K562 (cell line): Measurements from ENCODE around the gene REXO2. TPM values are rescaled to one million over a fixed set of nuclear protein-coding genes. Genes with fewer than 3 reads are reported as not detected.
A peak's percentile ranks its signal among the peaks of the same experiment; 100 is the strongest.

ENCODE experiments used
- ATAC-seq: fragments of 200-7000 bp; cut with Tn5 transposase; 3 replicates; pipeline ENCODE4 v1.9.1; 2020; ENCODE audit warnings: moderate library complexity
- BruUV-seq: library from RNA; stranded (reverse); fragments of 400-500 nt; replicated peaks from 2 replicates; lab custom pipeline; 2021; lab: Mats Ljungman, UMichigan
- CTCF ChIA-PET: fragments of 300-600 bp; formaldehyde crosslinking; extraction: SDS; loops from one replicate; lab custom pipeline; 2021; ENCODE audit warnings: low intra/inter-chr PET ratio; lab: Yijun Ruan, JAX
- POLR2A ChIA-PET: fragments of 300-600, 350-650 bp; sonication (Branson Sonifier 250); formaldehyde crosslinking; extraction: SDS; loops from one replicate; lab custom pipeline; 2021; ENCODE audit warnings: antibody characterized with exemption, inconsistent platforms; lab: Yijun Ruan, JAX
- DNase-seq, 4 experiments: peaks; one replicate each; pipeline versions ENCODE4 v3.0.0 to v3.0.0-alpha.2; 2011 to 2018; ENCODE audit warnings: low spot score in 3 of 4, mixed read lengths in 3 of 4; ENCODE audit errors: extremely low read depth in 1 of 4
- FAIRE-seq: peaks from 2 replicates; lab custom pipeline; 2011; peaks lifted over from hg19 to GRCh38; lab: Jason Lieb, UNC
- H2AFZ ChIP-seq: 2 replicates; pipeline ENCODE4 v1.6.0; 2011; ENCODE audit warnings: low read depth, low read length, control low read depth, inconsistent platforms
- H3K27ac ChIP-seq: fragments of 200-600 bp; 3 replicates; pipeline ENCODE4 v1.8.0; 2011; ENCODE audit warnings: low read depth, mild to moderate bottlenecking, control low read depth, inconsistent platforms, low read length, moderate library complexity, mixed read lengths; ENCODE audit errors: extremely low read depth
- H3K27me3 ChIP-seq, 2 experiments: fragments of 300-600 bp in 1 of 2; 2 replicates in 1 of 2; 3 replicates in 1 of 2; pipeline versions ENCODE4 v1.6.0 to v1.8.0; 2011; ENCODE audit warnings: inconsistent platforms in 2 of 2, low read length in 2 of 2, mild to moderate bottlenecking in 1 of 2, mixed read lengths in 1 of 2, moderate library complexity in 1 of 2; ENCODE audit not compliant: control insufficient read depth in 2 of 2, insufficient read depth in 2 of 2
- H3K36me3 ChIP-seq: fragments of 300-600 bp; 3 replicates; pipeline ENCODE4 v1.8.0; 2011; ENCODE audit warnings: mild to moderate bottlenecking, low read length, inconsistent platforms; ENCODE audit not compliant: control insufficient read depth, insufficient read depth
- H3K4me1 ChIP-seq, 2 experiments: fragments of 200-600 bp in 1 of 2; replicated peaks in 1 of 2; 2 replicates in 1 of 2; 3 replicates in 1 of 2; pipeline versions ENCODE4 v1.5.1 to v1.8.0; 2011; ENCODE audit warnings: inconsistent platforms in 2 of 2, low read length in 2 of 2, mild to moderate bottlenecking in 1 of 2, mixed read lengths in 1 of 2, moderate library complexity in 1 of 2; ENCODE audit not compliant: control insufficient read depth in 2 of 2, insufficient read depth in 2 of 2
- H3K4me2 ChIP-seq: 2 replicates; pipeline ENCODE4 v1.6.1; 2011; ENCODE audit warnings: low read length, control low read depth, inconsistent platforms, mixed read lengths; ENCODE audit not compliant: insufficient read depth
- H3K4me3 ChIP-seq: fragments of 200-600 bp; sonication (generic), shearing (Covaris generic); 2 replicates; pipeline ENCODE4 v1.5.1; 2016; ENCODE audit warnings: control low read depth, inconsistent platforms
- H3K79me2 ChIP-seq: fragments of 200-600 bp; 3 replicates; pipeline ENCODE4 v1.8.0; 2011; ENCODE audit warnings: low read length, inconsistent platforms; ENCODE audit not compliant: control insufficient read depth, insufficient read depth
- H3K9ac ChIP-seq, 2 experiments: 2 replicates each; pipeline versions ENCODE4 v1.6.0 to v1.6.1; 2011; ENCODE audit warnings: low read depth in 2 of 2, low read length in 2 of 2, control low read depth in 1 of 2, inconsistent platforms in 1 of 2, mild to moderate bottlenecking in 1 of 2, mixed read lengths in 1 of 2; ENCODE audit not compliant: insufficient read depth in 1 of 2
- H3K9me1 ChIP-seq: one replicate; pipeline ENCODE4 v1.6.0; 2011; ENCODE audit warnings: inconsistent platforms, mild to moderate bottlenecking, low read length, moderate library complexity; ENCODE audit not compliant: control insufficient read depth, insufficient read depth
- H3K9me3 ChIP-seq: replicated peaks from 2 replicates; pipeline ENCODE4 v1.5.1; 2011; ENCODE audit warnings: low read depth, low read length, inconsistent platforms; ENCODE audit not compliant: control insufficient read depth, insufficient read depth
- H4K20me1 ChIP-seq: replicated peaks from 2 replicates; pipeline ENCODE4 v1.6.1; 2011; ENCODE audit warnings: low read length, inconsistent platforms, mixed read lengths; ENCODE audit not compliant: control insufficient read depth, insufficient read depth
- IRF2 ChIP-seq: sonication (generic); formaldehyde crosslinking; IDR thresholded peaks from 2 replicates; pipeline ENCODE4 v1.8.1; 2022; ENCODE audit warnings: mild to moderate bottlenecking, missing genetic modification reagents
- PML ChIP-seq: IDR thresholded peaks from 2 replicates; pipeline ENCODE4 v1.6.1; 2012; ENCODE audit warnings: low read length, inconsistent platforms
- RBM17 ChIP-seq: fragments of 200-400 bp; formaldehyde crosslinking; IDR thresholded peaks from 2 replicates; pipeline ENCODE4 v1.6.1; 2017; ENCODE audit warnings: low read depth, mild to moderate bottlenecking, low read length, borderline replicate concordance
- TGIF2 ChIP-seq: sonication (generic); formaldehyde crosslinking; IDR thresholded peaks from 2 replicates; pipeline ENCODE4 v1.8.1; 2022; ENCODE audit warnings: mild to moderate bottlenecking, missing genetic modification reagents, moderate library complexity
- ZKSCAN8 ChIP-seq: fragments of 200-800 bp; sonication (Bioruptor generic); IDR thresholded peaks from 2 replicates; pipeline ENCODE4 v1.6.1; 2016; ENCODE audit warnings: missing genetic modification characterization, missing compliant biosample characterization
- WGBS: fragments of 100-300 bp; shearing (Covaris generic); methylation state at CpG from one replicate; pipeline ENCODE4 v1.1.6; 2016; ENCODE audit warnings: low coverage, mixed read lengths; ENCODE audit not compliant: insufficient coverage; ENCODE audit errors: missing lambda C conversion rate; 5-methylcytosine and 5-hydroxymethylcytosine counted together
- in situ Hi-C: fragments of 300-500 bp; cut with MboI; formaldehyde crosslinking; loops from 4 replicates; pipeline ENCODE4 v1.15.0; 2018; ENCODE audit warnings: inconsistent platforms, mixed read lengths
- intact Hi-C: fragments of 100-400 bp; cut with micrococcal nuclease; formaldehyde crosslinking; loops from 2 replicates; pipeline ENCODE4 v1.14.2; 2022
- polyA plus RNA-seq, 8 experiments: library from polyadenylated mRNA; depleted of rRNA in 4 of 8; stranded (reverse) in 5 of 8; unstranded in 3 of 8; fragments of >200 nt; fragmentation: Nextera tagmentation in 2 of 8; fragmentation: Illumina TruSeq in 1 of 8; extraction: Ambion mirVana in 2 of 8; extraction: Trizol in 1 of 8; gene quantifications; 2 replicates each; pipeline versions ENCODE4 v1.2.1 to v1.2.3, GENCODE V29; 2011 to 2014; ENCODE audit warnings: inconsistent platforms in 1 of 8, missing spikeins in 1 of 8
- total RNA-seq, 7 experiments: library from RNA; depleted of rRNA in 6 of 7; stranded (reverse); fragments of >200 nt in 6 of 7; fragmentation: Illumina TruSeq in 2 of 7; extraction: Trizol in 2 of 7; gene quantifications; 2 replicates each; pipeline versions ENCODE4 v1.2.1 to v1.2.3, GENCODE V29; 2011 to 2021; ENCODE audit warnings: low replicate concordance in 1 of 7
- TF ChIP-seq, protein P1 (sequence below), 2 experiments: fragments of 450-650 bp; IDR thresholded peaks; 2 replicates each; pipeline ENCODE4 v1.6.1; 2018; ENCODE audit warnings: mild to moderate bottlenecking in 2 of 2, low read depth in 1 of 2; ENCODE audit not compliant: partially characterized antibody in 2 of 2

The REXO2 gene
- total and polyA plus RNA-seq, 9 of the 15 experiments (the other 6 are each of a cell fraction or from before 2014, with no cell fraction given) = 143 to 370 (median 193) TPM

DNA sequence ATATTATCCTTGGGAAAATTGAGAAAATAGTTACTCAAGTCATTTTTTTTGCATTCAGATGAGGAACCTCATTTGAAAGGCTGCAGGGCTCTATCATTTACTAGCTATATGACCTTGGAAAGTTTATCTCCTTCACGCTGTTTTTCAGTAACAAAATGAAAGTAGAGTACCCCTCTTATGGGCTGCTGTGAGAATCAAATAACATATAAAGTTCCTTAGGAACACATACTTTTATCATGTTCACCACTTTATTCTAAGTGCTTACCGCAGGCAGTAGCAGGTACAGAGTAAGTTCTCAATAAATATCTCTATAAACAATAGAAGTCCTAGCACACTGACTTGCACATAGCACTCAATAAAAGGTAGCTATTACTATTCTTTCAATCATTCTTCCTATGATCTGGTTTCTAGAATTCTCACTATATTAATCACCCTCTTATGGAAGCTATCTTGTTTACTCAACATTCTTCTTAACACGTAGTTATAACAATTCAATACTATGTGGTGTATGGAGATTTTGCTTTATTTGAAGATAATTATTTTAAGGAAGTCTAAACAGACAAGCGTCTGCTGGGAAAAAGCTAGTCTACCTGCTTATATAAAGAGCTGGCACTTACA lies 40.9 kb upstream of the REXO2 start:
- in situ Hi-C loops = no loop called here
- CTCF ChIA-PET = no interaction called here

DNA sequence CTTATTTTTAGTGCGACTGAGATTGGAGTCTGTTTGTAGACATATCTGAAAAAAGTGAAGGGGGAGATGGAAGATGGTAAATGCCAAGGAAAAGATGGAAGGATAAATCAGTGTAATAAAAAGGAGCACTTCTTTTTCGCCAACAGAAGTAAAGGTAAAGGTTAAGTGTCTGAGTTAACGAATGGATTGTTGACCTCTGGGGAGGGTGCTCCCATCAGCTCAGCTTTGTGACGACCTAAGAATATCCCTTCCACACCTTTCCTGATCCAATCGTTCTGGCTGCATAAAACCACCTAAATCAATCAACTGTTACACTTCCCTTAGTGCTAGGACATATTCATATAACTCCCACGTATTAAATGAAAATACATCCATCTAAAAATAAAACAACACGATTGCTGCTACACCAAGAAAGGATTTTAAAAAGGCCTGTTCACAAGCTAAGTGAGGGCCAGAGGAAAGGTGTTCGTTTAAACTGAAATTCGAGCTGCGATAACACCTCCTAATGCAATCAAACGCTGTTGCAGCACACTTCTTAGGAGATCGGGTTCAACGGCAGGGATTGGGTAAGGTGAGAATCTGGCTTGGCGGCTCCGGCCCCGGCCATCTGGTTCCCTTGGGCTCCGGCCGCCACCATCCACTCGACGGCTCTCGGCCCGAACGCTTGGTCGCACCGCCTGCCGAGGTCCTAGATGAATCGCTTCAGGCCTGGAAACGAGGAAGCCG lies 39.6 kb upstream of the REXO2 start:
- Histone ChIP-seq H3K9me3 (no peaks in the 10 kb centered on the region), H3K79me2 (peaks cover 68% of the 10 kb centered on the region), H3K4me3 (peak overlapping the region; percentile 54), H3K9me1 (no peaks in the 10 kb centered on the region), H3K27ac (peak overlapping the region; percentile 99), H3K4me1 (peaks cover 3 to 25% of the 10 kb centered on the region in 2 experiments), H3K27me3 (no peaks in the 10 kb centered on the region), H3K9ac (peak overlapping the region; percentile 95 to 98), H2AFZ (peak overlapping the region; percentile 88), H3K36me3 (peaks cover 21% of the 10 kb centered on the region), H3K4me2 (peak overlapping the region; percentile 97), H4K20me1 (no peaks in the 10 kb centered on the region)
- FAIRE-seq (no peak), DNase-seq (peak in 2 of 4 experiments; percentile 52 to 66), ATAC-seq (peak; percentile 62)
- POLR2A ChIA-PET = interaction anchor here (0.6 to 1.6 kb wide), 2 partner anchors 12 to 95 kb away, joined by 3 to 12 read pairs; no protein-coding TSS in a partner anchor
- CTCF ChIA-PET = no interaction called here
- in situ Hi-C loops = no loop called here
- BruUV-seq = TSS peak; percentile 84
- intact Hi-C loops = loop anchor here (1.0 to 2.0 kb wide), 3 partner anchors 40 to 119 kb away; partner anchors contain the start of gene REXO2
- WGBS = under 1% methylated on average over 29 of the region's 29 CpGs
- no peak for TF ChIP-seq ZKSCAN8 (CRISPR knock-in tag)
- TF ChIP-seq, protein P1, sequence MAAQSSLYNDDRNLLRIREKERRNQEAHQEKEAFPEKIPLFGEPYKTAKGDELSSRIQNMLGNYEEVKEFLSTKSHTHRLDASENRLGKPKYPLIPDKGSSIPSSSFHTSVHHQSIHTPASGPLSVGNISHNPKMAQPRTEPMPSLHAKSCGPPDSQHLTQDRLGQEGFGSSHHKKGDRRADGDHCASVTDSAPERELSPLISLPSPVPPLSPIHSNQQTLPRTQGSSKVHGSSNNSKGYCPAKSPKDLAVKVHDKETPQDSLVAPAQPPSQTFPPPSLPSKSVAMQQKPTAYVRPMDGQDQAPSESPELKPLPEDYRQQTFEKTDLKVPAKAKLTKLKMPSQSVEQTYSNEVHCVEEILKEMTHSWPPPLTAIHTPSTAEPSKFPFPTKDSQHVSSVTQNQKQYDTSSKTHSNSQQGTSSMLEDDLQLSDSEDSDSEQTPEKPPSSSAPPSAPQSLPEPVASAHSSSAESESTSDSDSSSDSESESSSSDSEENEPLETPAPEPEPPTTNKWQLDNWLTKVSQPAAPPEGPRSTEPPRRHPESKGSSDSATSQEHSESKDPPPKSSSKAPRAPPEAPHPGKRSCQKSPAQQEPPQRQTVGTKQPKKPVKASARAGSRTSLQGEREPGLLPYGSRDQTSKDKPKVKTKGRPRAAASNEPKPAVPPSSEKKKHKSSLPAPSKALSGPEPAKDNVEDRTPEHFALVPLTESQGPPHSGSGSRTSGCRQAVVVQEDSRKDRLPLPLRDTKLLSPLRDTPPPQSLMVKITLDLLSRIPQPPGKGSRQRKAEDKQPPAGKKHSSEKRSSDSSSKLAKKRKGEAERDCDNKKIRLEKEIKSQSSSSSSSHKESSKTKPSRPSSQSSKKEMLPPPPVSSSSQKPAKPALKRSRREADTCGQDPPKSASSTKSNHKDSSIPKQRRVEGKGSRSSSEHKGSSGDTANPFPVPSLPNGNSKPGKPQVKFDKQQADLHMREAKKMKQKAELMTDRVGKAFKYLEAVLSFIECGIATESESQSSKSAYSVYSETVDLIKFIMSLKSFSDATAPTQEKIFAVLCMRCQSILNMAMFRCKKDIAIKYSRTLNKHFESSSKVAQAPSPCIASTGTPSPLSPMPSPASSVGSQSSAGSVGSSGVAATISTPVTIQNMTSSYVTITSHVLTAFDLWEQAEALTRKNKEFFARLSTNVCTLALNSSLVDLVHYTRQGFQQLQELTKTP (IDR thresholded peaks at IDR 0.05; ENCODE audit: low read depth in 1 of 2, partially characterized antibody in 2 of 2) = peak in 1 of 2 experiments; percentile 16
- no peak for TF ChIP-seq RBM17
- TF ChIP-seq TGIF2 = 0 out of 2 replicates have a peak, but pooled peaks have one; percentile 53

More for the DNA sequence above, 40.9 kb upstream of the REXO2 start:
- Histone ChIP-seq H2AFZ (no peak overlapping the region), H3K4me3 (peak overlapping the region; percentile 54), H3K4me1 (peaks cover 3 to 25% of the 10 kb centered on the region in 2 experiments), H4K20me1 (no peaks in the 10 kb centered on the region), H3K9ac (peak overlapping the region in 1 of 2 experiments; percentile 95; a peak in 3 of 4 replicates), H3K36me3 (peaks cover 10% of the 10 kb centered on the region), H3K79me2 (peaks cover 56% of the 10 kb centered on the region), H3K4me2 (peak overlapping the region; percentile 97), H3K9me1 (no peaks in the 10 kb centered on the region), H3K9me3 (no peaks in the 10 kb centered on the region), H3K27me3 (no peaks in the 10 kb centered on the region), H3K27ac (peak overlapping the region; percentile 16; the same call in 2 of the 3 replicates)
- POLR2A ChIA-PET = interaction anchor here (0.6 to 1.0 kb wide), 4 partner anchors 12 to 76 kb away, joined by 3 read pairs; partner anchors contain the start of gene REXO2
- WGBS = 7% methylated on average over 4 of the region's 4 CpGs
- no TSS peak for BruUV-seq
- intact Hi-C loops = loop anchor here (2.0 kb wide), 1 partner anchor 58 kb away; no protein-coding TSS in a partner anchor
- DNase-seq = no peak
- FAIRE-seq = no peak
- no peak for TF ChIP-seq IRF2 (CRISPR knock-in tag)
- TF ChIP-seq PML = 0 out of 2 replicates have a peak, but pooled peaks have one; percentile 20
- ATAC-seq = no peak
